B cell (primary cell): ENCODE measurements around the gene ASCC2. TPM values are rescaled to one million over a fixed set of nuclear protein-coding genes. Genes with fewer than 3 reads are reported as not detected.

ENCODE experiments used
- ATAC-seq: fragments of 200-7000 bp; cut with Tn5 transposase; one replicate; pipeline ENCODE4 v1.10.0; 2021; ENCODE audit warnings: low read depth, mild to moderate bottlenecking, moderate number of reproducible peaks, moderate library complexity
- CTCF ChIA-PET: fragments of 350-600 bp; sonication (Branson Sonifier 250); formaldehyde crosslinking; loops from one replicate; lab custom pipeline; 2021; ENCODE audit warnings: antibody characterized with exemption, inconsistent platforms; lab: Charles Lee
- POLR2A ChIA-PET: fragments of 350-600 bp; sonication (Branson Sonifier 250); formaldehyde crosslinking; loops from one replicate; lab custom pipeline; 2021; ENCODE audit warnings: antibody characterized with exemption; lab: Charles Lee
- DNase-seq: peaks from one replicate; pipeline ENCODE4 v3.0.0; 2013
- H2AFZ ChIP-seq: 2 replicates; pipeline ENCODE4 v1.6.1; 2012; ENCODE audit warnings: mild to moderate bottlenecking, low read depth, low read length; ENCODE audit not compliant: insufficient read depth, poor library complexity, severe bottlenecking
- H3K27ac ChIP-seq, 2 donors: 1 replicate in 1 of 2; 2 replicates in 1 of 2; pipeline ENCODE4 v1.5.1; 2012 to 2013; ENCODE audit warnings: low read length in 2 of 2, mild to moderate bottlenecking in 2 of 2, moderate library complexity in 1 of 2
- H3K27me3 ChIP-seq, 4 experiments: fragments of 200-600 bp in 1 of 4; sonication (generic) in 1 of 4; replicated peaks in 1 of 4; 1 replicate in 2 of 4; 2 replicates in 2 of 4; pipeline versions ENCODE4 v1.6.1 to v1.7.0; 2013 to 2016; ENCODE audit warnings: low read length in 3 of 4, mild to moderate bottlenecking in 2 of 4, mixed read lengths in 1 of 4, moderate library complexity in 1 of 4; ENCODE audit not compliant: insufficient read depth in 4 of 4, control insufficient read depth in 3 of 4; ENCODE audit errors: control extremely low read depth in 1 of 4
- H3K36me3 ChIP-seq, 2 experiments: replicated peaks in 1 of 2; 1 replicate in 1 of 2; 2 replicates in 1 of 2; pipeline versions ENCODE4 v1.6.1 to v1.7.1; 2013; ENCODE audit warnings: low read length in 1 of 2; ENCODE audit not compliant: insufficient read depth in 2 of 2, control insufficient read depth in 1 of 2; ENCODE audit errors: control extremely low read depth in 1 of 2, extremely low read depth in 1 of 2
- H3K4me1 ChIP-seq, 2 donors: fragments of 200-600 bp in 1 of 2; sonication (generic) in 1 of 2; 1 replicate in 1 of 2; 2 replicates in 1 of 2; pipeline versions ENCODE4 v1.5.1 to v1.6.1; 2013 to 2017; ENCODE audit warnings: low read length in 2 of 2; ENCODE audit not compliant: control insufficient read depth in 2 of 2, insufficient read depth in 2 of 2
- H3K4me2 ChIP-seq: replicated peaks from 2 replicates; pipeline ENCODE3; 2012; ENCODE audit warnings: mild to moderate bottlenecking, low read depth, low read length; ENCODE audit not compliant: poor library complexity, severe bottlenecking
- H3K4me3 ChIP-seq, 5 experiments: fragments of 200-600 bp in 1 of 5; sonication (generic) in 1 of 5; 1 replicate in 3 of 5; 2 replicates in 2 of 5; pipeline versions ENCODE4 v1.5.1 to v1.7.0; 2011 to 2016; ENCODE audit warnings: low read length in 4 of 5, mild to moderate bottlenecking in 4 of 5, low read depth in 2 of 5, control low read depth in 1 of 5, moderate library complexity in 1 of 5; ENCODE audit not compliant: insufficient read depth in 1 of 5; ENCODE audit errors: control extremely low read depth in 1 of 5, extremely low read depth in 1 of 5
- H3K79me2 ChIP-seq: fragments of 200-600 bp; sonication (generic); one replicate; pipeline ENCODE4 v1.6.0; 2016; ENCODE audit warnings: low read length; ENCODE audit not compliant: control insufficient read depth, insufficient read depth
- H3K9ac ChIP-seq: fragments of 200-600 bp; sonication (generic); 2 replicates; pipeline ENCODE4 v1.6.1; 2017; ENCODE audit warnings: mild to moderate bottlenecking, low read length, moderate library complexity
- H3K9me3 ChIP-seq, 3 donors: one replicate each; pipeline versions ENCODE4 v1.6.1 to v1.7.1; 2013; ENCODE audit warnings: low read length in 2 of 3; ENCODE audit not compliant: control insufficient read depth in 2 of 3, insufficient read depth in 1 of 3; ENCODE audit errors: control extremely low read depth in 1 of 3
- H4K20me1 ChIP-seq: 2 replicates; pipeline ENCODE4 v1.6.0; 2012; ENCODE audit warnings: mild to moderate bottlenecking, low read length; ENCODE audit not compliant: insufficient read depth, control insufficient read depth, poor library complexity, severe bottlenecking
- H3K27ac Mint-ChIP-seq: one replicate; pipeline ENCODE4 v1.8.0; 2021; ENCODE audit warnings: mixed read lengths
- H3K27me3 Mint-ChIP-seq: one replicate; pipeline ENCODE4 v1.8.0; 2021; ENCODE audit warnings: mixed read lengths
- H3K4me1 Mint-ChIP-seq: one replicate; pipeline ENCODE4 v1.8.0; 2021; ENCODE audit warnings: mixed read lengths
- H3K4me3 Mint-ChIP-seq: one replicate; pipeline ENCODE4 v1.8.0; 2021; ENCODE audit warnings: mixed read lengths
- H3K9me3 Mint-ChIP-seq: one replicate; pipeline ENCODE4 v1.8.0; 2022; ENCODE audit warnings: mixed read lengths; ENCODE audit not compliant: insufficient read depth
- EZH2 ChIP-seq: IDR thresholded peaks from 2 replicates; pipeline ENCODE4 v1.6.1; 2012; ENCODE audit warnings: borderline replicate concordance, low read depth, mild to moderate bottlenecking, moderate library complexity, low read length; ENCODE audit not compliant: insufficient read depth, poor library complexity, severe bottlenecking
- WGBS: methylation state at CpG from one replicate; pipeline ENCODE4 v1.1.5; 2013; ENCODE audit warnings: missing lambda C conversion rate; ENCODE audit not compliant: insufficient coverage; 5-methylcytosine and 5-hydroxymethylcytosine counted together
- intact Hi-C: fragments of 100-400 bp; cut with micrococcal nuclease; formaldehyde crosslinking; loops from one replicate; pipeline ENCODE4 v1.10.0; 2022
- polyA plus RNA-seq: library from polyadenylated mRNA; depleted of rRNA; stranded (reverse); fragments of >200 nt; gene quantifications from 2 replicates; pipeline ENCODE4 v1.2.3, GENCODE V29; 2012
- total RNA-seq, 2 donors: library from RNA; stranded (reverse); fragments of 120-200 nt in 1 of 2; gene quantifications; 1 replicate in 1 of 2; 2 replicates in 1 of 2; pipeline versions ENCODE4 v1.2.3 to v1.2.4, GENCODE V29; 2013 to 2022
- TF ChIP-seq, protein P1 (sequence below): fragments of 200-600 bp; IDR thresholded peaks from one replicate; pipeline ENCODE4 v1.8.0; 2022; ENCODE audit warnings: antibody characterized with exemption, mild to moderate bottlenecking

Gene ASCC2
- total and polyA plus RNA-seq, 2 donors (not counting 1 experiment from before 2014, with no cell fraction given) = 81.1 to 84.0 TPM

DNA sequence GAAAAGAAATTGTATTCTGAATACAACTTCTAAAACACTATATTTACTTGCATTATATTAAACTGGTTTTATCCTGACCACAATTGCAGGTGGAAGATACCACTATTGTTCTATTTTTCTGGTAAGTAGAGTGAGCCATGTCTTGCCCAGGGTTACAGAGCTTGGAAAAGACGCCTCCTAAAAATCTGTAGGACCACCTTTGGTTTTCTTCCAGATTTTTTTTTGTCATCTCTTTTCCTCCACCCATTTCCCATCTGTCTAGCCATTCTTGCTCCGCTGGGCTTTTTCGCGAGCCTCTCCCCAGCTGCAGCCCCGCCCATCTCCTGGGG is 44.6 kb upstream of the ASCC2 start:
- H3K79me2 ChIP-seq = peaks cover 55% of the 10 kb centered on the region
- peak overlapping the region; percentile 92 for H3K4me3 Mint-ChIP-seq
- H3K27me3 Mint-ChIP-seq = peaks cover 4% of the 10 kb centered on the region
- DNase-seq (no peak), ATAC-seq (no peak)
- H3K4me1 ChIP-seq = peaks cover 21% of the 10 kb centered on the region in 2 donors
- H3K4me1 Mint-ChIP-seq = peaks cover 10% of the 10 kb centered on the region
- peaks cover 0 to 4% (median 0%) of the 10 kb centered on the region in 3 donors for H3K9me3 ChIP-seq
- WGBS = 2% methylated on average over 5 of the region's 5 CpGs
- peak overlapping the region; percentile 86 for H3K27ac Mint-ChIP-seq
- peak overlapping the region; percentile 86 for H3K4me2 ChIP-seq
- H2AFZ ChIP-seq = peak overlapping the region; percentile 98
- no peaks in the 10 kb centered on the region for H3K36me3 ChIP-seq
- intact Hi-C loops = loop anchor here (1.0 to 5.0 kb wide), 5 partner anchors 44 to 1140 kb away; partner anchors contain the start of genes ASCC2, CHEK2, EWSR1 and HSCB
- TF ChIP-seq, protein P1, sequence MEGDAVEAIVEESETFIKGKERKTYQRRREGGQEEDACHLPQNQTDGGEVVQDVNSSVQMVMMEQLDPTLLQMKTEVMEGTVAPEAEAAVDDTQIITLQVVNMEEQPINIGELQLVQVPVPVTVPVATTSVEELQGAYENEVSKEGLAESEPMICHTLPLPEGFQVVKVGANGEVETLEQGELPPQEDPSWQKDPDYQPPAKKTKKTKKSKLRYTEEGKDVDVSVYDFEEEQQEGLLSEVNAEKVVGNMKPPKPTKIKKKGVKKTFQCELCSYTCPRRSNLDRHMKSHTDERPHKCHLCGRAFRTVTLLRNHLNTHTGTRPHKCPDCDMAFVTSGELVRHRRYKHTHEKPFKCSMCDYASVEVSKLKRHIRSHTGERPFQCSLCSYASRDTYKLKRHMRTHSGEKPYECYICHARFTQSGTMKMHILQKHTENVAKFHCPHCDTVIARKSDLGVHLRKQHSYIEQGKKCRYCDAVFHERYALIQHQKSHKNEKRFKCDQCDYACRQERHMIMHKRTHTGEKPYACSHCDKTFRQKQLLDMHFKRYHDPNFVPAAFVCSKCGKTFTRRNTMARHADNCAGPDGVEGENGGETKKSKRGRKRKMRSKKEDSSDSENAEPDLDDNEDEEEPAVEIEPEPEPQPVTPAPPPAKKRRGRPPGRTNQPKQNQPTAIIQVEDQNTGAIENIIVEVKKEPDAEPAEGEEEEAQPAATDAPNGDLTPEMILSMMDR = no peak
- TF ChIP-seq EZH2 = no peak
- peak overlapping the region in 1 of 2 donors; percentile 91 for H3K27ac ChIP-seq
- no peaks in the 10 kb centered on the region for H3K27me3 ChIP-seq
- peak overlapping the region in 3 of 5 experiments; percentile 87 to 99 (median 87) for H3K4me3 ChIP-seq
- CTCF ChIA-PET = interaction anchor here (1.1 to 1.4 kb wide), 2 partner anchors 12 to 122 kb away, joined by 3 to 6 read pairs; no protein-coding TSS in a partner anchor
- POLR2A ChIA-PET = interaction anchor here (1.4 to 2.5 kb wide), 2 partner anchors 12 to 44 kb away, joined by 5 to 11 read pairs; partner anchors contain the start of gene ASCC2
- H4K20me1 ChIP-seq = peaks cover 26% of the 10 kb centered on the region
- peak overlapping the region; percentile 96 for H3K9ac ChIP-seq
- no peaks in the 10 kb centered on the region for H3K9me3 Mint-ChIP-seq

DNA sequence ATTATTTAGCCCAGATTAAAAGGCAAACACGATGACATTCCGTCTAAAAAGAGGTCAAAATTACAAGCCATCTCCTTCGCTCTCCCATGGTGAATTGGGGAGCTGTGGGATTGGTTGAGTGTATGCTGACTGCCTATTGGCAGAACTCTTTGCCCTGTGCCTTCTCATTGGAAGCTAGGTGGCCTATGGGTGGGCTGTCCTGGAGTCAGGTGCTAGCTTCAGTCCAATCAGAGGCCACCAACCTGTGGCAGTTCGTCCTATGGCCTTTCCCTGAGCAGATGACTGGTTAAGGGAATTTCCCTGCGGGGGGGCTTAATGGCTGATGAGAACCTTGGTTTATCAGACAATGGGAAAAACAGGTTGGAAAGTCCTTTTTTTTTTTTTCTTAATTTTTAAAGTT is 41.7 kb upstream of the ASCC2 start:
- WGBS = 100% methylated on average over 3 of the region's 5 CpGs
- Mint-ChIP-seq H3K27ac (no peak overlapping the region), H3K27me3 (peaks cover 6% of the 10 kb centered on the region), H3K9me3 (no peaks in the 10 kb centered on the region), H3K4me1 (peaks cover 10% of the 10 kb centered on the region), H3K4me3 (no peak overlapping the region)
- Histone ChIP-seq H3K4me1 (peaks cover 9 to 17% of the 10 kb centered on the region in 2 donors), H3K9ac (no peak overlapping the region), H3K36me3 (no peaks in the 10 kb centered on the region), H3K27me3 (no peaks in the 10 kb centered on the region), H2AFZ (no peak overlapping the region), H3K4me2 (no peak overlapping the region), H3K79me2 (peaks cover 26% of the 10 kb centered on the region), H3K4me3 (no peak overlapping the region), H4K20me1 (peaks cover 4% of the 10 kb centered on the region), H3K27ac (no peak overlapping the region), H3K9me3 (peaks cover 0 to 4% (median 0%) of the 10 kb centered on the region in 3 donors)
- ChIA-PET CTCF (no interaction called here), POLR2A (no interaction called here)
- intact Hi-C loops = loop anchor here (5.0 kb wide), 3 partner anchors 612 to 1137 kb away; partner anchors contain the start of genes CHEK2, EWSR1, HSCB and PES1
- DNase-seq (peak; percentile 19), ATAC-seq (no peak)
- no peak for TF ChIP-seq EZH2
- TF ChIP-seq, protein P1 = no peak
